ENCODE results near the gene OTOL1. TPM values are rescaled to one million over a fixed set of nuclear protein-coding genes. Genes with fewer than 3 reads are reported as not detected.
"Not testable (repeated sequence)": the region's sequence is repeated elsewhere in the genome, so short reads cannot be mapped to it uniquely, and the experiment has no call there.

The OTOL1 gene
- total RNA-seq = not detected

GRCh38 chr3:161496508-161496907 is at the start of gene OTOL1:
Gene OTOL1 (plus strand): TSS chr3:161496808. CDS start chr3:161496808, 0 bp downstream.
- no peak for DNase-seq (ENCODE audit: low spot score)

GRCh38 chr3:161449785-161450184 is 46.8 kb upstream of the OTOL1 start:
- no peak for DNase-seq (ENCODE audit: low spot score)

- no peak for DNase-seq (ENCODE audit: low spot score)
These were observed 44.4 kb upstream of the OTOL1 start for GRCh38 chr3:161452179-161452578.

GRCh38 chr3:161454615-161455014 is 42.0 kb upstream of the OTOL1 start:
- no peak for DNase-seq (ENCODE audit: low spot score)

GRCh38 chr3:161455962-161456361 is 40.6 kb upstream of the OTOL1 start:
- DNase-seq (ENCODE audit: low spot score) = no peak

- DNase-seq (ENCODE audit: low spot score) = no peak
These were observed 34.5 kb upstream of the OTOL1 start for GRCh38 chr3:161462138-161462537.

- DNase-seq (ENCODE audit: low spot score) = no peak
These were observed 25.4 kb upstream of the OTOL1 start for GRCh38 chr3:161471211-161471610.

GRCh38 chr3:161474139-161474538 is 22.5 kb upstream of the OTOL1 start:
- DNase-seq (ENCODE audit: low spot score) = no peak

GRCh38 chr3:161474741-161475140 is 21.9 kb upstream of the OTOL1 start:
- DNase-seq (ENCODE audit: low spot score) = no peak

GRCh38 chr3:161475206-161475605 is 21.4 kb upstream of the OTOL1 start:
- no peak for DNase-seq (ENCODE audit: low spot score)

GRCh38 chr3:161475905-161476304 is 20.7 kb upstream of the OTOL1 start:
- no peak for DNase-seq (ENCODE audit: low spot score)

GRCh38 chr3:161484226-161484625 is 12.4 kb upstream of the OTOL1 start:
- DNase-seq (ENCODE audit: low spot score) = no peak

GRCh38 chr3:161488284-161488683 is 8.3 kb upstream of the OTOL1 start:
- not testable (repeated sequence) for DNase-seq (ENCODE audit: low spot score)

- DNase-seq (ENCODE audit: low spot score) = no peak
These were observed 7.2 kb upstream of the OTOL1 start for GRCh38 chr3:161489395-161489794.

- DNase-seq (ENCODE audit: low spot score) = not testable (repeated sequence)
These were observed 5.8 kb upstream of the OTOL1 start for GRCh38 chr3:161490845-161491244.

- DNase-seq (ENCODE audit: low spot score) = no peak
These were observed 1.8 kb downstream of the OTOL1 start for GRCh38 chr3:161498259-161498921.

- no peak for DNase-seq (ENCODE audit: low spot score)
These were observed 3.6 kb downstream of the OTOL1 start for GRCh38 chr3:161500068-161500796.

- no peak for DNase-seq (ENCODE audit: low spot score)
These were observed 6.7 kb downstream of the OTOL1 start for GRCh38 chr3:161503271-161503670.

- DNase-seq (ENCODE audit: low spot score) = no peak
These were observed 12.4 kb downstream of the OTOL1 start for GRCh38 chr3:161508852-161509477.

GRCh38 chr3:161510510-161511260 is 14.1 kb downstream of the OTOL1 start:
- DNase-seq (ENCODE audit: low spot score) = no peak

GRCh38 chr3:161523916-161524315 is 27.3 kb downstream of the OTOL1 start:
- DNase-seq (ENCODE audit: low spot score) = no peak

- no peak for DNase-seq (ENCODE audit: low spot score)
These were observed 35.3 kb downstream of the OTOL1 start for GRCh38 chr3:161531930-161532329.
